ENCODE data around the gene PLA2G2C.

Gene PLA2G2C

GRCh38 chr1:20174937-20175666 lies 11.2 kb downstream of the PLA2G2C start:
- Histone ChIP-seq H4K20me1 (ENCODE audit: insufficient read depth, low read length) (no peaks in the 10 kb centered on the region), H3K27me3 (ENCODE audit: low read depth, low read length) (no peaks in the 10 kb centered on the region), H3K79me2 (ENCODE audit: low read length) (no peaks in the 10 kb centered on the region), H3K9ac (ENCODE audit: low read length) (no peak overlapping the region), H3K4me3 (ENCODE audit: low read length) (no peak overlapping the region), H3K4me2 (ENCODE audit: low read length) (no peak overlapping the region), H3K27ac (ENCODE audit: low read length) (no peak overlapping the region), H2AFZ (ENCODE audit: low read depth, low read length) (no peak overlapping the region), H3K4me1 (ENCODE audit: low read length) (peaks cover 15% of the 10 kb centered on the region), H3K9me3 (ENCODE audit: insufficient read depth, low read length) (no peaks in the 10 kb centered on the region), H3K36me3 (replicated peaks; ENCODE audit: low read depth, low read length) (no peaks in the 10 kb centered on the region)
- TF ChIP-seq, protein P1, sequence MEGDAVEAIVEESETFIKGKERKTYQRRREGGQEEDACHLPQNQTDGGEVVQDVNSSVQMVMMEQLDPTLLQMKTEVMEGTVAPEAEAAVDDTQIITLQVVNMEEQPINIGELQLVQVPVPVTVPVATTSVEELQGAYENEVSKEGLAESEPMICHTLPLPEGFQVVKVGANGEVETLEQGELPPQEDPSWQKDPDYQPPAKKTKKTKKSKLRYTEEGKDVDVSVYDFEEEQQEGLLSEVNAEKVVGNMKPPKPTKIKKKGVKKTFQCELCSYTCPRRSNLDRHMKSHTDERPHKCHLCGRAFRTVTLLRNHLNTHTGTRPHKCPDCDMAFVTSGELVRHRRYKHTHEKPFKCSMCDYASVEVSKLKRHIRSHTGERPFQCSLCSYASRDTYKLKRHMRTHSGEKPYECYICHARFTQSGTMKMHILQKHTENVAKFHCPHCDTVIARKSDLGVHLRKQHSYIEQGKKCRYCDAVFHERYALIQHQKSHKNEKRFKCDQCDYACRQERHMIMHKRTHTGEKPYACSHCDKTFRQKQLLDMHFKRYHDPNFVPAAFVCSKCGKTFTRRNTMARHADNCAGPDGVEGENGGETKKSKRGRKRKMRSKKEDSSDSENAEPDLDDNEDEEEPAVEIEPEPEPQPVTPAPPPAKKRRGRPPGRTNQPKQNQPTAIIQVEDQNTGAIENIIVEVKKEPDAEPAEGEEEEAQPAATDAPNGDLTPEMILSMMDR (IDR thresholded peaks at IDR 0.05; ENCODE audit: low read depth, low read length): no peak
- TF ChIP-seq EZH2phosphoT487 (IDR thresholded peaks at IDR 0.05; ENCODE audit: low read depth): no peak

DNA sequence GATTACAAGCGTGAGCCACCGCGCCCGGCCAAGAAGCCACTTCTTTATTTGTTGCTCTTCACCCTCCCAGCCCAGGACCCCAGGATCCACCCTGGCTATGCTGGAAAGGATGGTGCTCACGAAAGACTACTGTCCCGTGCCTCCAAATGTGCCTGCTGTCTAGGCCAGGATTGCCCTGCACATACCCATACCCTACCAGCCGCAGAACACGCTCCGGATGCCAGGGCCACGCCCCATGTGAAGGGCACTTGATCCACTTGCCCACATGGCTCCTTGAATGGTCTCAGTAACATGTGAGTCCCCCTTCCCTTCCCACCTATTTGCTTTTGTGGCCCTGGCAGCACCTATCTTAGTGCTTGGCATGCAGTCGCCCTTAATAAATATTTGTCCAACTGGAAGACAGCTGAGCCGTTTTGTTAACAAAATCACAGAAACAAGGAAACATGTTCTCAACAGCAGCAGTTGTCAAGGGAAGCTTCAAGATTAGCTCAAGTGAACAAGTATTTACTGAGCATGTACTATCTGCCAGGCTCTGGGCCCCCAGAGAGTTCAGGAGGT lies 14.2 kb downstream of the PLA2G2C start:
- H3K4me2 ChIP-seq (ENCODE audit: low read length): no peak overlapping the region
- no peaks in the 10 kb centered on the region for H4K20me1 ChIP-seq (ENCODE audit: insufficient read depth, low read length)
- no peak overlapping the region for H3K4me3 ChIP-seq (ENCODE audit: low read length)
- no peak overlapping the region for H3K27ac ChIP-seq (ENCODE audit: low read length)
- H3K27me3 ChIP-seq (ENCODE audit: low read depth, low read length): no peaks in the 10 kb centered on the region
- H3K9me3 ChIP-seq (ENCODE audit: insufficient read depth, low read length): no peaks in the 10 kb centered on the region
- H3K4me1 ChIP-seq (ENCODE audit: low read length): peaks cover 15% of the 10 kb centered on the region
- TF ChIP-seq, protein P1 (IDR thresholded peaks at IDR 0.05; ENCODE audit: low read depth, low read length): no peak
- no peak for TF ChIP-seq EZH2phosphoT487 (IDR thresholded peaks at IDR 0.05; ENCODE audit: low read depth)
- no peak overlapping the region for H3K9ac ChIP-seq (ENCODE audit: low read length)
- H3K36me3 ChIP-seq (replicated peaks; ENCODE audit: low read depth, low read length): no peaks in the 10 kb centered on the region
- no peak overlapping the region for H2AFZ ChIP-seq (ENCODE audit: low read depth, low read length)
- no peaks in the 10 kb centered on the region for H3K79me2 ChIP-seq (ENCODE audit: low read length)

DNA sequence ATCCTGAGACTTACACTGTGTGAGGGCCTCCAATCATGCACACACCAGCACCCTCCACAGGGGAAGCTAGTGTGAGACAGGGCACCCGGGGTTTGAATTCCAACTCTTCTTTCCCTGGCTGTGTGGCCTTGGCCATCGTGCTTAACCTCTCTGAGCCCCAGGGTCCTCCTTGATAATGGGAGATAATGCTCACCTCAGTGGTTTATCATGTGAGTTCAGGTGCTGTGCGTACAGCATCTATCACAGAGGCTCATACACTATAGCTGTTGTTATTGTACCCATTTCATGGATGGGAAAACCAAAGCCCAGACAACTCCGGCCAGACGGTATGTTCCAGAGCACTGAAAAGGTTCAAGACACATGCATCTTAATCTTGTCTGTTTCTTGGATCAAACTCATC lies 16.4 kb downstream of the PLA2G2C start:
- Histone ChIP-seq H3K27ac (ENCODE audit: low read length) (no peak overlapping the region), H3K36me3 (replicated peaks; ENCODE audit: low read depth, low read length) (no peaks in the 10 kb centered on the region)

More for the DNA sequence above, 16.4 kb downstream of the PLA2G2C start:
- Histone ChIP-seq H3K27me3 (ENCODE audit: low read depth, low read length) (no peaks in the 10 kb centered on the region), H3K4me3 (ENCODE audit: low read length) (no peak overlapping the region), H3K4me2 (ENCODE audit: low read length) (no peak overlapping the region), H3K9ac (ENCODE audit: low read length) (no peak overlapping the region), H3K9me3 (ENCODE audit: insufficient read depth, low read length) (no peaks in the 10 kb centered on the region), H3K79me2 (ENCODE audit: low read length) (no peaks in the 10 kb centered on the region), H4K20me1 (ENCODE audit: insufficient read depth, low read length) (no peaks in the 10 kb centered on the region), H3K4me1 (ENCODE audit: low read length) (peaks cover 15% of the 10 kb centered on the region), H2AFZ (ENCODE audit: low read depth, low read length) (no peak overlapping the region)
- TF ChIP-seq EZH2phosphoT487 (IDR thresholded peaks at IDR 0.05; ENCODE audit: low read depth): no peak
- TF ChIP-seq, protein P1 (IDR thresholded peaks at IDR 0.05; ENCODE audit: low read depth, low read length): no peak
